Measurements from ENCODE around the gene TGM4.

DNA sequence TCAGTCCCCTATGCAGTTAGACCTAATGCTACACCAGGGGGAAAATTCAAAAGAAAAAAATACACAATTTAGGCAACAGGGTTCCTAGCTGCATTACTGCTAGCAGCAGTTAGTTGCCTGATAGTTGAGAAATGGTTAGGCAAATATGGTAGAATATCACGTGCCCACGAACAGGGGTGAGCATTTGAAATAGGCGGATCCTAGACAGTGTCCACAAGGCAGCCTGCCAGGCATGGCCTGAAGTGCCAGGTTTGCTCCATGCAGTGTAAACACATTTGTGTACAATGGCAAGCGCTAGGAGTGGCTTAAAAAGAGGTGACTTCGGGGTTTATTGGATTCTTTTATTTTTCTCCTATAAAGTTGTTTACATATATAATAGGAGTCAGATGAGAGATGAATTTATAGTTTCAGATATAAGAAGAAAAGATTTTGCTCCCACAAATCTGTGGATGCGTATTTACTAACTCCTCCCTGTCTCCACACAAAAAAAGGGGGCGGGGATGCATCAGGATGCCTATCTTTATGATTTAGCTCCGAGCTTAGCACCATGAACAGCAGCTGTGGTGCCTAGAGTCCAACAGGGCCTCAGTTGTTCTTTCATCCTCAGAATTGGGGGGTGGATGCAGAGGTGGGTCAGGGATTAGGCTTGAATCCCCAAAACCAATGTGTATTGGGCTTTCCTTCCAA lies 3.9 kb upstream of the TGM4 start:
- TF ChIP-seq, protein P1, sequence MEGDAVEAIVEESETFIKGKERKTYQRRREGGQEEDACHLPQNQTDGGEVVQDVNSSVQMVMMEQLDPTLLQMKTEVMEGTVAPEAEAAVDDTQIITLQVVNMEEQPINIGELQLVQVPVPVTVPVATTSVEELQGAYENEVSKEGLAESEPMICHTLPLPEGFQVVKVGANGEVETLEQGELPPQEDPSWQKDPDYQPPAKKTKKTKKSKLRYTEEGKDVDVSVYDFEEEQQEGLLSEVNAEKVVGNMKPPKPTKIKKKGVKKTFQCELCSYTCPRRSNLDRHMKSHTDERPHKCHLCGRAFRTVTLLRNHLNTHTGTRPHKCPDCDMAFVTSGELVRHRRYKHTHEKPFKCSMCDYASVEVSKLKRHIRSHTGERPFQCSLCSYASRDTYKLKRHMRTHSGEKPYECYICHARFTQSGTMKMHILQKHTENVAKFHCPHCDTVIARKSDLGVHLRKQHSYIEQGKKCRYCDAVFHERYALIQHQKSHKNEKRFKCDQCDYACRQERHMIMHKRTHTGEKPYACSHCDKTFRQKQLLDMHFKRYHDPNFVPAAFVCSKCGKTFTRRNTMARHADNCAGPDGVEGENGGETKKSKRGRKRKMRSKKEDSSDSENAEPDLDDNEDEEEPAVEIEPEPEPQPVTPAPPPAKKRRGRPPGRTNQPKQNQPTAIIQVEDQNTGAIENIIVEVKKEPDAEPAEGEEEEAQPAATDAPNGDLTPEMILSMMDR (IDR thresholded peaks at IDR 0.05), result no peak
- TF ChIP-seq POLR2A (IDR thresholded peaks at IDR 0.05), result no peak

Data from Peyer's patch (tissue), 4 donors.